ENCODE data around the gene TSSK2. TPM values are rescaled to one million over a fixed set of nuclear protein-coding genes. Genes with fewer than 3 reads are reported as not detected.

The TSSK2 gene
- total RNA-seq: not detected in 2 replicates

DNA sequence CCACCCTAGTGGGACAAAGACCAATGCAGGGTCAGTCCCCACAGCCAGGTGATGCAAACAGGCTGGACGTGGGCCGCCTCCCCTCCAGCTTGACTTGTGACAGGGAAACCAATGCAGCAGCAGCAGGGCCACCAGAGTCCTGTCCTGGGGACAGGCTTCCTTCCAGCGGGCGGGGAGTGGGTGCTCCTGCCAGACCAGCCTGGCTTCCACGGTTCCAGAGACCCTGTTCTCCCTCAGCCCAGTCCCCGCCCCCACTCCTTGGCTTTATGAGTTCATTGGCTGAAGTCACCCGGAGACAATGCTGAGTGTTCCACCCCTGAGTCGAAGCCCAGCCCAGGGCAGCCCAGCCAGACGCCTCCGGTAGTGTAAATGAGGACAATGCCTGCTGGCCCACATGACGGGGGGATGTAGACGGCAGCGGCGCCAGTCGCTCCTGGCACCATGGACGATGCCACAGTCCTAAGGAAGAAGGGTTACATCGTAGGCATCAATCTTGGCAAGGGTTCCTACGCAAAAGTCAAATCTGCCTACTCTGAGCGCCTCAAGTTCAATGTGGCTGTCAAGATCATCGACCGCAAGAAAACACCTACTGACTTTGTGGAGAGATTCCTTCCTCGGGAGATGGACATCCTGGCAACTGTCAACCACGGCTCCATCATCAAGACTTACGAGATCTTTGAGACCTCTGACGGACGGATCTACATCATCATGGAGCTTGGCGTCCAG is at the start of gene TSSK2:
TSS of gene TSSK2 (plus strand) at position 350 of the 726 bp plus-strand sequence. CDS start at position 442, 92 bp downstream.

DNA sequence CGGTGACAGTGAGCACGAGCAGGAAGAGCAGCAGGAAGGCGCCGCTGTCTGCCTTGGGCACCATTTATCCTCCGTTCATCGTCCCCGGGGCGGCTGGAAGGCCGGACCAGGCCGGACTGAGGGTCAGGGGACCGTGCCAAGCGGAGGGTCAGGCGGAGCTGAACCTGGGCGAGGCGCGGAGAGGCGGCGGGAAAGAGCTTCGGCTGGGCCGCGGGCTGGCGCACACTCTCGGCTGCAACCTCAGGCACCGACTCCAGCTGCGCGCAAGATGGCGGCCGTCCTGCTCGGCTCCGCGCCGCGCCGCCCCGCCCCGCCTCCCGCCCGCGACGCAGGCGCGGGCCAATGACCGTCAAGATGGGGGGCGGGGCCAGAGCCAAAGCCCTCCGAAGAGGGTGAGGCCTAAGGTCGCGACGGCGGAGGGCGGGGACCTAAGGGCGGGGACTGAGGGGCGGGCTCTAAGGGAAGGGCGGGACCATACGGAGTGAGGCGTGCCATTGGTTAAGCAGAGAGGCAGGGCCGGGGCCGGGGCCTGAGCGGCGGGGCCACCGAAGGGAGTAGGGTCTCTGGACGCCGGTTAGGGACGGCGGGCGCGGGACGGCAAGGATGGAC is 8.9 kb upstream of the TSSK2 start, which contains the start of gene DGCR2:
TSS of gene DGCR2 (minus strand) at position 270 of the 609 bp plus-strand sequence. CDS start at position 64, 206 bp downstream.

DNA sequence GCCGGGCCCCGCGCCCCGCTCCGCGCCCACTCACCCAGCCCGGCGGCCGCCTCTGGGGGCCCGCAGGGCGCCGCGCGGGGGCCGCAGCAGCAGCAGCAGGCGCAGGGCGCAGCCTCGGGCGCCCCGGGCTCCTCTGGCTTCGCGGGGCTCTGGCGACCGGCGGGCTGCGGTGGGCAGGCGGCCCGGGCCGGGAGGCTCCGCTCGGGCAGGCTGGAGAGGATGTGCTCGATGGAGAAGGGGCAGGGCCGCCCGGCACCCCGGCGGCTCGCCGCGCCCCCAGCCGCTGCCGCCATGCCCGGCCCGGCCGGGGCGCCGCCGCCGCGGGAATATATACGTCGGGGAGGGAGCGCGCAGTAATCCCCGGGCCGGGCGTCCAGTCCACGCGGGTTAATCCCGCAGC is 18.9 kb downstream of the TSSK2 start, which contains the start of gene GSC2:
TSS of gene GSC2 (minus strand) at position 302 of the 400 bp plus-strand sequence. CDS start at position 293, 9 bp downstream.

DNA sequence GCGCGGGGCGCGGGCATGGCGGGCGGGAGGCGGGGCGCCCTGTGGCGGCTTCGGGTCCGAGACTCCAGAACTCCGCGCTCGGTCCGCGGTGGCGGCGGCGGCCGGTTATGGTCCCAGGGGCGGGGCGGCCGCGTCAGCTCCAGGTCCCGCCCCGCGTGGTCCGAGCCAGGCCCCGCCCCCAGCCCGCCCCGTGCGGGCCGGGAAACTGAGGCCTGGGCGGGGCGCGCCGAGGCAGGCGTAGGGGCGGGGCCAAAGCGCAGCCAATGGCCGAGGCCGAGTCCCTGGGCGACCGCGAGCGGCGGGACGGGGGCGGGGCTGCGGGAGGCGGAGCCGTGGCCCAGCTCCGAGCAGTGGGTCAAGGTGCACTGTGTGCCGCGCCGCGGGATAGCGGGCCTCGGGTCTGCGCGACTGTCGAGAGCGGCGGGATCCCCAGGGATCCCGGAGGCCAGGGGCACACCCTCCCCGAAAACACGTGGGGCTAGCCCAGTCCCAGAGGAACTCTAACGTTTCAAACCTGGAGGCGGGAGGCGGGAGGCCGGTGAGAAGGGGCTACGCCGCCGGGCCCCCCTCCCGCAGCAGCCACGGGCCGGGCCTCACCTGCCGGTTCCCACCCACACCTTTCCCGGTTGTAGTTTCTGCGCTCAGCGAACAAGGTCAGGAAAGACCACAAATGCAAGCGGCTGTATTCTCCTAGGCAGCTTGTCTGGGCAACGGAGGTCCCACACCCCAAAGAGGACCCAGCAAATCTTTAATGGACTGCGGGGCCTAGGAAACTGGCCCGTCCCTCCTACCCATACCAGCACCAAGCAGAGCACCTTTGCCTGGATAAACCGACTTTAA is 47.8 kb downstream of the TSSK2 start, which contains the start of gene SLC25A1:
TSS of gene SLC25A1 (minus strand) at position 80 of the 840 bp plus-strand sequence. CDS start at position 17, 63 bp downstream.

Other genes starting within 250 kb of the TSSK2 start
- 1.2 and 1.6 TPM in 2 replicates for gene DGCR6, start 225.0 kb upstream of the TSSK2 start, total RNA-seq
- under 0.01 TPM in 1 of 2 replicates, not detected in the other for gene PRODH, start 195.0 kb upstream of the TSSK2 start, total RNA-seq
- gene DGCR2, start 8.9 kb upstream of the TSSK2 start, total RNA-seq: 30.6 and 35.7 TPM in 2 replicates
- 15.4 and 15.5 TPM in 2 replicates for gene ESS2, start 13.3 kb downstream of the TSSK2 start, total RNA-seq
- gene GSC2, start 19.0 kb downstream of the TSSK2 start, total RNA-seq: not detected in 2 replicates
- 54.0 and 61.5 TPM in 2 replicates for gene SLC25A1, start 47.4 kb downstream of the TSSK2 start, total RNA-seq
- gene CLTCL1, start 160.4 kb downstream of the TSSK2 start, total RNA-seq: 5.9 and 10.1 TPM in 2 replicates

All from articular chondrocyte of knee joint (primary cell).